HG03439 (cell line): ENCODE measurements around the gene CEP68.
A peak's percentile ranks its signal among the peaks of the same experiment; 100 is the strongest.
"Not testable (repeated sequence)": the region's sequence is repeated elsewhere in the genome, so short reads cannot be mapped to it uniquely, and the experiment has no call there.

ENCODE experiments used
- ATAC-seq: cut with Tn5 transposase; IDR thresholded peaks from one replicate; pipeline ENCODE4 v1.9.1; 2021; ENCODE audit warnings: mild to moderate bottlenecking, moderate library complexity; ENCODE audit not compliant: unreplicated experiment

Gene CEP68

GRCh38 chr2:65031341-65032018, 24.7 kb upstream of the CEP68 start:
- ATAC-seq = peak; percentile 46

DNA sequence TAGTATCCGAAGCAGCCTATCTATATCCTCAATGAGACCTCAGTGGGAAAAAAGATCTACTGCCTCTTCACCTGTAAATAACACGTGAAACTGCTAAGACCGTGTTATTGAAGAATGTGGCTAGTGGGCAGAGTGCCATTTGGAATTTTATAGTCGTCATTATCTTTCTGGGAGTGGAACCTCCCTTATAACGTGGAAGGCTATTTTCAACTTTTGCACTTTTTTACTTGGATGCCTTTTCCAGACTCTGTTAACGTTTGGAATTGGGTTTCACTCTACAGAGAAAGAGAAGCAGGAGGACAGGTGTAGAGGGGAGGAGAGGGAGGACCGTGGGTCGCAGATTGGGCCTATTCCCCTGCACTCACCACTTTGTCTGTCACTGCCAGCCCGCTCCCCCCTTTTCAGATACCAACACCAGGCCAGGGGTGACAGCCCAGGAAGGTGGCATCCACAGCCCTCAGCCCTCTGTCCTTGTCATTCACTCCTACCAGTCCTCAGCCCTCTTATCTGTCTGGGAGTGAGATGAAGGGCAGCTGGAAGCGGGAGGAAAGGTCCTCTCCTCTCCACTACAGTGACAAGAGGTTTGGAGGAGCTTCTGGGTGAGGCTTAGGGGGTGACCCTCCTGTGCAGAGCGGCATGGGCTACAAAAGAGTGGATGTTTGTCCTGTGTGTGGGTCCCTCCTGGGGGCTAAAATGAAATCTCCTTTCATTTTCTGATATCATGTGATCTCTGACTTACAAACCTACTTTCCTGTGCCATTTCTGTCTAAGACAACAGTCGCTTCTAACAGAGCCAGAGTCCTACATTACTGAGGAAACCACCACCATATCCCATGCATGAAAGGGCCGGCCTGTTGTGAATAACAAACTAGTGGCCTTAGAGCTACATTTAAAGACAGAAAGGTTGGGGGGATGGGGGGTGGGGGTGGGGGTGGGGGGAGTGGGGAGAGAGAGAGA, 23.9 kb upstream of the CEP68 start:
- ATAC-seq = no peak

DNA sequence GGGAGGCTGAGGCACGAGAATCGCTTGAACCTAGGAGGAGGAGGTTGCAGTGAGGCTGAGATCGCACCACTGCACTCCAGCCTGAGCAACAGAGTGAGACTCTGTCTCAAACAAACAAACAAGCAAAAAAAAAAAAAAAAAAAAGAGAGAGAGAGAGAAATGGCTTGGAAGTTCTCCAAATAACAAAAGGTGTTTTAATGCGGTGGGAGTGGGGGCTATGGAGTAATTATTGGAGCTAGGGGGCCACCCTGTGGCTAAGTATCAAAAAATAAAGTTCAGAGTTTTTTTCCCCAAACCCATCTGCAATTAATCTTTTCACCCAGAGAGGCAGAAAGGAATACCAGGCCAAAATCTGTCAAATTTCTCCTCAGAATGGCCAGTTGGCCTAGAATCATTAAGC, 23.0 kb upstream of the CEP68 start:
- no peak for ATAC-seq

GRCh38 chr2:65033667-65034066, 22.5 kb upstream of the CEP68 start:
- ATAC-seq = not testable (repeated sequence)

DNA sequence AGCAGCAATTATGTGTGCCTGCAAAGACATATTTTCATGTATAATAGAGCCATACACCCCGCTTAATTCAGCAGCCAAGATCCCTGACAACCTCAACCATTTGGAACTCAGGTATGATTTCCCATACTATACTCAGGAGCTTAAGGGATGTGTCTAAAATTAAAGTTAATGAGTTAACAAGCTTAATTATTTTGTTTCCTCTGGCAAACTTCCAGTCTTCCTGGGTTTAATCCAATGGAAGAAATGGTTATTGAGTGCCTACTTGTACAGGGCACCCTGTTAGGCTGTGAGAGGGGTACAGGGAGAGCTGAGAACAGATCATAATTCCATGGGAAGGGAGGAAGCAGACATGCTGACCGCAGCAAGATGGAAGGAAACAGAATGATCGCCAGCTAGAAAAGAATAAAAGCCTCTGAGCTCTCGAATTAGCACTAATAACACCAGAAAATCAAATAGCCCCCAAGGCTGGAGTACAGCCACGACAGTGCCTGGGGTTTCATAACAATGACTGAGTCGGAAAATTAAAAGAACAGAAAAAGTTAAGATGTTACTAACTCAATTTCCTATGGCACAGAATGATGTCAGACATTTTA, 20.8 kb upstream of the CEP68 start:
- no peak for ATAC-seq

GRCh38 chr2:65037178-65037577, 19.0 kb upstream of the CEP68 start:
- no peak for ATAC-seq

- no peak for ATAC-seq
Measured at GRCh38 chr2:65039640-65040039, 16.6 kb upstream of the CEP68 start.

GRCh38 chr2:65040400-65041261, 15.6 kb upstream of the CEP68 start:
- ATAC-seq = peak; percentile 82

GRCh38 chr2:65043001-65043400, 13.2 kb upstream of the CEP68 start:
- no peak for ATAC-seq

DNA sequence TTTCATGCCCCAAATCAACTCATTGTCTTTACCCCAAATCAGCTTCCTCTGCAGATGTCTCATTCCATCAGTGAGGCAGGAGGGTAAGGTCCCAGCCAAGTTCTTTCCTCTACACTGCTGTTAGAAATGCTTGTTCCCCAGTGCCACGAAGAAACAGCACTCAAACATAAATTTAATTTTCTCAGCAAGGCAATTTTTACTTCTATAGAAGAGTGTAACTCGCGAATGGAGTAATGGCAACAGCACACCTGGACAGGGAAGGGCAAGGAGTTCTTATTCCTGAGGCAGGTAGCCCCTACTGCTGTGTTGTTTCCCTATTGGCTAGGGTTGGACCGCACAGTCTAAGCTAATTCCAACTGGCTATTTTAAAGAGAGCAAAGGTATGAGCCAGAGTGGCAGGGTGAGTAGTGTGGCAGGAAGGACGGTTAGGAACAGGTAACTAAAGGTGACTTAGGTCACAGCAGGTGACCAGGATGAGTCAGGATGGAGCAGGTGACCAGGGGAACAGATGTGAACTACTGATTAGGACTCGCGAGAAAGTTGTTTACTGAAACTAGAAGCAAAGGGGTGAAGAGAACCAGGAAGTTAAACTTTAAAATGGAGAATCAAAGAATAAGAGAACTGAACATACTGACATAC, 12.0 kb upstream of the CEP68 start:
- no peak for ATAC-seq

DNA sequence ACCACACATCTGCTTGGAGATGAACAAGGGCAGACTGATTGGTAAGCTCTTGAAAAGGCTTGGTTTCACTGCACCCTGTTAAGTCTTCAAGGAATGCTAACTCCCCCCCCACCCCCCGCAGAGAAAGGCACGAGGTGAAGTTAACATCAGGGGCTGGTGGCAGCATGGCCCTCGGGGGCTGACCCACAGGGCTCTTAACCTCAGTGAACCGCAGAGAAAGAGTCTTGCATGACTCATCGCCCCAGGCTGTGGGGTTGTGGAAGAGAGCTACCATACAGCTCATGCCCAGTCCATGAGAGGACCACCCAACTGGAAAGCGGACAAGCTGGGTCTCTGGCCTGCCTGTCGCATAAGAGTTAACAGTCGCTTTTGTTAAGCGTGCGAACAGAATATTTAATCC, 10.6 kb upstream of the CEP68 start:
- ATAC-seq = no peak

GRCh38 chr2:65046633-65047407, 9.4 kb upstream of the CEP68 start:
- ATAC-seq = no peak

DNA sequence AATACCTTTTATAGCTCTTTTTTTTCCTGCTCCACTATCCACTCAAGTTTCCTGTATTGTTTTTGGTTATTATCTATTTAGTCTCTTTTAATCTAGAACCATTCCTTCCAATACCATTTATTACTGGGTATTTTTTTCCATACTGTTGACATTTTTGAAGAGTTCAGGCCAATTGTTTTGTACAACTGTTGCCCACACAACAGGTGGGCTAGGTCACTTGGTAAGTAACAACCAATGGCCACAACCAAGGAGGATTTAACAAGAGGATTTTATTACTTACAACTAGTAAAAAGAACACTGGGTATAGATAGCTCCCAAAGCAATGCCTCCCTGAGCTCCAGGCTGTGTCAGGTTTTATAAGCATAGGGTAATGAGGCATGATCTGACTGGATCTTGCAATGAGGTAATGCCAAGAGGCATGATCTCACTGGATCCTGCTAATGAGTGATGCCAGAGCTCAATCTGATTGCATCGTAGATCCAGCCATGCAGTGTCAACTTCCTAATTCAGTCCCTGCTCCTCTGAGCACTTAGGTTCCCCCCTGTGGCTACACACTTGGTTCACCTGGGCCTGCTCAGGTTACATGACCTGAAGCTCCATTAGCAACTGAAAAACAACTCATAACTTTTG, 7.1 kb upstream of the CEP68 start:
- no peak for ATAC-seq

- no peak for ATAC-seq
Measured at GRCh38 chr2:65050931-65051330, 5.3 kb upstream of the CEP68 start.

GRCh38 chr2:65053199-65053598, 3.0 kb upstream of the CEP68 start:
- ATAC-seq = peak; percentile 46

- ATAC-seq = no peak
Measured at GRCh38 chr2:65054749-65055421, 1.3 kb upstream of the CEP68 start.

DNA sequence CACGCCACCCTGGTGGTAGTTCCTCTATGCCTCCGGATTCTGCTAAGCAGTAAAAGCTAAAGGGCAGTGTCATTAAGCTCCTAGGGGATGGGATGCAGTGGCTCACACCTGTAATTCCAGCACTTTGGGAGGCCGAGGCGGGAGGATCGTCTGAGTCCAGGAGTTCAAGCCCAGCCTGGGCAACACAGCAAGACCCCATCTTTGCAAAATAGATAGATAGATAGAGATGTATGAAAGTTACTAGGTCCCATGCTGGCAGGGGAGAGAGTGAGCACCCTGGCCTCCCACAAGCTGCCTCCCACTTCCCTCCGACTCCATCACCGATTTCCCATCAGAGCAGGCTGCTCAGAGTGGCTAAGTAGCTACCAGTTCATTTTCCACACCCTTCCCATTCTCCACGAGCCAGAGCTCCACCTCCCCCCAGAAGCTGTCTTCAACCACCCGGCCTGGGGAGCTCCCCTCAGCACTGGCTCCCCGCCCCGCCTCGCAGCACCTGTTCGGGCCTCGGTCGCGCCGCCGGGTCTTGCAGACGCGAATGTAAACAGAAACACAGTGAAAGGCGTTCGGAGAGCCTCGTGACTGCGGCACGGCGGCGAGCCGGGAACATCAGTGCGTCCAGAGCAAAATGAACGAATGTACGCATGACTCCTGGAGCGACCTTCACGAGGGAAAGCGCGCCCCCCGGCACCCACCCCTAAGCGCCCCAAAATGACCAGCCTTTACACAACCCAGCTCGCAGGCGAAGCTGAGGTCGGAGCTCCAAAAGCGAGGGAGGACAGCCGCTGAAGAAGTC, 598 bp upstream of the CEP68 start:
- ATAC-seq = peak; percentile 34

DNA sequence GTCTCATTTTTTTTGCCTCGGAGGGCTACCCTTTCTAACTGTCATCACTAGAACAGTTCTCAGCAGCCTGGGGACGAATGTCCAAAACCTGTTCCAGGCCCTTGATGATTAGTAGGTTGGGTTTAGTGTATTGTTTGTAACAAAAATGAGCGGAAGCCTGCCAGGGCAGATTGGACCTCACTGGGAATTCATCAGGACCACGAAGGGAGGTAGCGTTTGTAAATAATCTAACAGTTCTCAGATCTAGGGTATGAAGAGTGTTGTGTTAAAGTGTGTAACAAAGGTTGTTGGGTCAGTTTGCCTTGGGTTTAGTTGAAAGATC, 799 bp downstream of the CEP68 start:
- no peak for ATAC-seq
